Measurements from ENCODE around the gene ZBTB46.

Gene ZBTB46

DNA sequence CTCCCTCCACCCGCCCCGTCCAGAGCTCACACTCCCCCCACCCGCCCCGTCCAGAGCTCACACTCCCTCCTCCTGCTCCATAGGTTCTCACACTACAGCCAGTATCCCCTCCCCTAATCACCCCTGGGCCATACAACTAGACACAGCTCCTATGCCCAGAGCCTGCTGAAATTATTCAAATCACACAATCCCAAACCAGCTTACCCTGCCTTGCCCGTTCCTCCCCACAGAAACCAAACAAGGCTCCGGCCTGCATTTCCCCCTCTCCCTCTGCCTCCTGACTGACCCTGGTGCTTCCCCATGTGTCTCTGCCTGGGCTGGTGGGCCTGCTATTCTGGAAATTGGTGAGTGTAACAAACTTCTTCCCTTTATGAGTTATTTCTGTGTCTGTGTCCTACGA is 72.9 kb downstream of the ZBTB46 start:
- no peak overlapping the region for H3K4me3 Mint-ChIP-seq
- H3K36me3 Mint-ChIP-seq (ENCODE audit: low read depth): peaks cover 61% of the 10 kb centered on the region
- no peak overlapping the region for H3K27ac Mint-ChIP-seq
- TF ChIP-seq, protein P1, sequence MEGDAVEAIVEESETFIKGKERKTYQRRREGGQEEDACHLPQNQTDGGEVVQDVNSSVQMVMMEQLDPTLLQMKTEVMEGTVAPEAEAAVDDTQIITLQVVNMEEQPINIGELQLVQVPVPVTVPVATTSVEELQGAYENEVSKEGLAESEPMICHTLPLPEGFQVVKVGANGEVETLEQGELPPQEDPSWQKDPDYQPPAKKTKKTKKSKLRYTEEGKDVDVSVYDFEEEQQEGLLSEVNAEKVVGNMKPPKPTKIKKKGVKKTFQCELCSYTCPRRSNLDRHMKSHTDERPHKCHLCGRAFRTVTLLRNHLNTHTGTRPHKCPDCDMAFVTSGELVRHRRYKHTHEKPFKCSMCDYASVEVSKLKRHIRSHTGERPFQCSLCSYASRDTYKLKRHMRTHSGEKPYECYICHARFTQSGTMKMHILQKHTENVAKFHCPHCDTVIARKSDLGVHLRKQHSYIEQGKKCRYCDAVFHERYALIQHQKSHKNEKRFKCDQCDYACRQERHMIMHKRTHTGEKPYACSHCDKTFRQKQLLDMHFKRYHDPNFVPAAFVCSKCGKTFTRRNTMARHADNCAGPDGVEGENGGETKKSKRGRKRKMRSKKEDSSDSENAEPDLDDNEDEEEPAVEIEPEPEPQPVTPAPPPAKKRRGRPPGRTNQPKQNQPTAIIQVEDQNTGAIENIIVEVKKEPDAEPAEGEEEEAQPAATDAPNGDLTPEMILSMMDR (IDR thresholded peaks at IDR 0.05; ENCODE audit: unreplicated experiment in 3 of 3): no peak
- H3K4me1 Mint-ChIP-seq: no peaks in the 10 kb centered on the region
- peaks cover 4% of the 10 kb centered on the region for H3K27me3 Mint-ChIP-seq (ENCODE audit: low read depth)
- H3K9me3 Mint-ChIP-seq: no peaks in the 10 kb centered on the region

DNA sequence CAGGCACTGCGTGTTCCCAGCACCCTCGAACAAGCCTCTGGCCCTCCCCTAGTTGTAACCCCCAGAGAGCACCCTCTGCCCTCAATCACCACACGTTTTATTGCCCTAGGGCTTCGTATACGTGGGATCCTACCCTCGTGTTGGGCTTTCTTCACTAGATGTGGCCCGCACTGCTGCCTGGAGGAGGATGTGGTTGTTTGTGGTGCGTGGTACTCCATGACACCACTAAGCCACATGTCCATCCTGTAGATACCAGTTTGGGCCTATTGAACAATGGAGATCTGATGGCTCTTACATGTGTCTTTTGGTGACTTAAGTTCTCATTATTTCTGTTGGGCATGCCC is 74.4 kb downstream of the ZBTB46 start:
- Mint-ChIP-seq H3K27ac (no peak overlapping the region), H3K36me3 (ENCODE audit: low read depth) (peaks cover 46% of the 10 kb centered on the region), H3K27me3 (ENCODE audit: low read depth) (peaks cover 4% of the 10 kb centered on the region), H3K4me3 (no peak overlapping the region), H3K4me1 (no peaks in the 10 kb centered on the region), H3K9me3 (no peaks in the 10 kb centered on the region)
- TF ChIP-seq, protein P1 (IDR thresholded peaks at IDR 0.05; ENCODE audit: unreplicated experiment in 3 of 3): no peak

DNA sequence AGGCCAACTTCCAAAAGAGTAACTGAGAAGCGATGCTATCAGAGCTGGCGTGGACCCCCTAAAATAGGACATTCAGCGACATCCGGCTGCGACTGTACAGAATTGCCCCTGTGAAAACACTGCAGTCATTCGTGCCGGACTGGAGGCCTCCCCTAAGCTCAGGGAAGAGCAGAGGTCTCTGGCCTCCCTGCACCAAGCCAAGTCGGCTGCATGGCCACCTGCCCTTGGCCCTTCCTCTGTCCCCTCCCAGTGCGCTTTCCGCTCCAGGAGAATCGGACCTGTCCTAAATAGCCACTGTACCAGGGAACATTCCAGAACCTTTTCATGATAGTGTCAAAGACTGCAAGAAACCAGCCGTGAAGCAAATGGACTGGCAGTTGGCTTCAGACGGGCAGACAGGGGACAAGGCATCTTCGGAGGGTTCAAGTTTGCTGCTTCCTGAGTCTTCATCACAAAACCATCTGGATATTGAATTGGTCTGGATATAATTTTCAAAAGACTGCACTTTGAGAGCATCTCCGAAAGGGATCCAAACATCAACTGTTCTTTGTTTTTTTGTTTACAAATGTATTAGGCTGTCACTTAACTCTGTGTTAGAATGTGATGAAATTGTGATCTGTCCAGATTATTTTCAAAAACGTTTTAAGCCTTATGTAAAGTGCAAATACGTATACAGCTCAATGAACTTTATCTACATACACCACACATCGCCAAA is 75.0 kb downstream of the ZBTB46 start:
- Mint-ChIP-seq H3K4me1 (no peaks in the 10 kb centered on the region), H3K27me3 (ENCODE audit: low read depth) (peaks cover 4% of the 10 kb centered on the region), H3K36me3 (ENCODE audit: low read depth) (peaks cover 43% of the 10 kb centered on the region), H3K9me3 (no peaks in the 10 kb centered on the region), H3K27ac (no peak overlapping the region), H3K4me3 (no peak overlapping the region)
- TF ChIP-seq, protein P1 (IDR thresholded peaks at IDR 0.05; ENCODE audit: unreplicated experiment in 3 of 3): no peak

DNA sequence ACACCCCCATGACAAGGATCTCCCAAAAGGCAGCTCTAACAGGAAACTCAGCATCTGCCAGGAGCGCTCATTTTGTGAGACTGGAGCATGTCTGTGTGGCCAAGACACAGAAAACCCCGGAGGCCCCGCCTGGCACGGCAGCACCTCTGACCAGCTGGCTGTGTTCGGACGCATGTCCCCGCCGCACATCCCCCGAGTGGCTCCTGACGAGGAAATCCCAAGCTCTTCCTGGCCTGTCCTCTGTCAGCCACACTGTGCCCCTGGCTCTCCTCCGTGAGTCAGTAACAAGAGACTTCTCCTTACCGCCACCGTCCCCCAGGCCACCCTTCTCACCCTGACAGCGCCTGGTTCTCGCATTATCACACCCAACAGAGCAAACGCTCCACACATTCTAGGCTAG is 77.1 kb downstream of the ZBTB46 start:
- Mint-ChIP-seq H3K4me3 (peak overlapping the region in 1 of 3 experiments; percentile 4), H3K4me1 (no peaks in the 10 kb centered on the region), H3K9me3 (no peaks in the 10 kb centered on the region), H3K36me3 (ENCODE audit: low read depth) (peaks cover 24% of the 10 kb centered on the region), H3K27ac (no peak overlapping the region), H3K27me3 (ENCODE audit: low read depth) (no peaks in the 10 kb centered on the region)
- TF ChIP-seq, protein P1 (IDR thresholded peaks at IDR 0.05; ENCODE audit: unreplicated experiment in 3 of 3): no peak

DNA sequence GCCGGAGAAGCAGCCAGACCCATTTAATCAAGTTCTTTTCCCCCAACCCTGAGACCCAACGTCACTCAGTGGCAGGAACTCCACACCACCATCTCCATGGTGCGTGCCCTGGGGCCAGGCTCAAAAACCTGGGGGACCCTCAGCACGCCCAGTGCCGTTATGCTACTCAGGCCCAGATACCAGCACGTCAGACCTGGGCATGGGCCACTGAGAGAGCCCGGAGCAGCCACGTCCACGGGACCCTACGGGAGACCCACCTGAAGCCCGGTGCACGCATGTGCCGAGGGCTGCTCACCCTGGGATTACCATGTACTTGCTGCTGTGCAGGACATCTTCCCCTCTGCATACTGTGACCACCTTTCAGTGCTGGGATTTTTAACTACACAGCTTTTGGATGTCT is 77.7 kb downstream of the ZBTB46 start:
- no peak overlapping the region for H3K27ac Mint-ChIP-seq
- H3K4me3 Mint-ChIP-seq: no peak overlapping the region
- no peaks in the 10 kb centered on the region for H3K4me1 Mint-ChIP-seq
- H3K27me3 Mint-ChIP-seq (ENCODE audit: low read depth): no peaks in the 10 kb centered on the region
- H3K9me3 Mint-ChIP-seq: no peaks in the 10 kb centered on the region
- TF ChIP-seq, protein P1 (IDR thresholded peaks at IDR 0.05; ENCODE audit: unreplicated experiment in 3 of 3): no peak
- peaks cover 20% of the 10 kb centered on the region for H3K36me3 Mint-ChIP-seq (ENCODE audit: low read depth)

DNA sequence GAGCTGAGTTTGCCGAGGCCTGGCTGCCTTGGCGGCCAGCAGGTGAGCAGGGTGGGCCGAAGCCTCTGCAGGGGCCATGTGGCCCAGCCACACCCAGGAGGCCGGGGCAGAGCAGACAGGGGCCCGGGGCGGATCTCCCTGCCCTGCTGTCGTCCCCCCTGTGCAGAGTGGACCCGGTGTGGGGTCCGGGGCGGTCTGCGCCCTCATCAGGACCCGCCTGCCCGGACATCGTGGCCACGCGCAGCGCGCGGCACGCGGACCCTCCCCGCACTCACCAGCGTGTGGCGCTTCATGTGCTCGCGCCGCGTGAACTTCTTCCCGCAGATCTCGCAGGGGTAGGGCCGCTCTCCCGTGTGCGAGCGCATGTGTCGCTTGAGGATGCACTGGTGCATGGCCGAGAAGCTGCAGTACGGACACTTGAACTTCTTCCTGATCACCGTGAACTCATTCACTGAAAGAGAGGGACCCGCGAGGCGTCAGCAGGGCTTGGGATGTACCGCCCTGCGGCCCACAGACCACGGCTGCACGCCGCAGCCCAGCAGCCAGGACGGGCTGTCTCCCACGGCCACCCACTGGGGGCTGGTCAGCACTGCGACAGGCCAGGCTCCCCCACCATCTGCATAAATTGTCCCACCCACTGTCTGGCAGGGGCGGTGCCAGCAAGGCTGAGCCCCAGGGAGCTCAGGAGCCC is 78.5 kb downstream of the ZBTB46 start:
- Mint-ChIP-seq H3K27me3 (ENCODE audit: low read depth) (no peaks in the 10 kb centered on the region), H3K9me3 (no peaks in the 10 kb centered on the region), H3K36me3 (ENCODE audit: low read depth) (peaks cover 17% of the 10 kb centered on the region), H3K4me1 (no peaks in the 10 kb centered on the region), H3K27ac (no peak overlapping the region), H3K4me3 (no peak overlapping the region)
- TF ChIP-seq, protein P1 (IDR thresholded peaks at IDR 0.05; ENCODE audit: unreplicated experiment in 3 of 3): no peak

All from nephron (organoid).